ENCODE data around the gene TRAM1L1. TPM values are rescaled to one million over a fixed set of nuclear protein-coding genes. Genes with fewer than 3 reads are reported as not detected.
A peak's percentile ranks its signal among the peaks of the same experiment; 100 is the strongest.

The TRAM1L1 gene
- polyA plus RNA-seq (2013, experiment 1 of 4) = 6.9 TPM
- 7.0 TPM for polyA plus RNA-seq (2013, experiment 2 of 4)
- polyA plus RNA-seq (2013, experiment 3 of 4) = 6.2 TPM
- polyA plus RNA-seq (2013, experiment 4 of 4) = 7.0 TPM

GRCh38 chr4:117084866-117085701, at the start of gene TRAM1L1:
TRAM1L1 (minus strand) TSS chr4:117085576; CDS start chr4:117085393, 183 bp downstream.
- H3K36me3 ChIP-seq (ENCODE audit: control insufficient read depth, insufficient read depth, low read length) = no peaks in the 10 kb centered on the region
- no peak within 1 kb of the TSS for H3K27ac ChIP-seq (ENCODE audit: insufficient read depth, low read depth, low read length, poor library complexity, severe bottlenecking)
- WGBS, 2 experiments = 11% methylated on average over 45 of the region's 45 CpGs
- no peaks in the 10 kb centered on the region for H3K4me1 ChIP-seq (ENCODE audit: control insufficient read depth, insufficient read depth, low read length)
- H3K4me3 ChIP-seq (ENCODE audit: insufficient read depth, low read depth, low read length) = peak within 1 kb of the TSS; percentile 56
- no peaks in the 10 kb centered on the region for H3K9me3 ChIP-seq (ENCODE audit: control insufficient read depth, low read length)
- no peaks in the 10 kb centered on the region for H3K27me3 ChIP-seq (ENCODE audit: control insufficient read depth, insufficient read depth, low read length, poor library complexity, severe bottlenecking)

GRCh38 chr4:117134386-117134785, 49.0 kb upstream of the TRAM1L1 start:
- H3K27ac ChIP-seq (ENCODE audit: insufficient read depth, low read depth, low read length, poor library complexity, severe bottlenecking) = no peak overlapping the region
- H3K4me3 ChIP-seq (ENCODE audit: insufficient read depth, low read depth, low read length) = no peak overlapping the region
- H3K27me3 ChIP-seq (ENCODE audit: control insufficient read depth, insufficient read depth, low read length, poor library complexity, severe bottlenecking) = no peaks in the 10 kb centered on the region
- WGBS, 2 experiments = 46 to 52% methylated on average over 4 of the region's 4 CpGs
- H3K36me3 ChIP-seq (ENCODE audit: control insufficient read depth, insufficient read depth, low read length) = no peaks in the 10 kb centered on the region
- H3K9me3 ChIP-seq (ENCODE audit: control insufficient read depth, low read length) = no peaks in the 10 kb centered on the region
- H3K4me1 ChIP-seq (ENCODE audit: control insufficient read depth, insufficient read depth, low read length) = no peaks in the 10 kb centered on the region

GRCh38 chr4:117096886-117097285, 11.5 kb upstream of the TRAM1L1 start:
- no peaks in the 10 kb centered on the region for H3K27me3 ChIP-seq (ENCODE audit: control insufficient read depth, insufficient read depth, low read length, poor library complexity, severe bottlenecking)
- no peak overlapping the region for H3K4me3 ChIP-seq (ENCODE audit: insufficient read depth, low read depth, low read length)
- no peaks in the 10 kb centered on the region for H3K36me3 ChIP-seq (ENCODE audit: control insufficient read depth, insufficient read depth, low read length)
- no peaks in the 10 kb centered on the region for H3K4me1 ChIP-seq (ENCODE audit: control insufficient read depth, insufficient read depth, low read length)
- no peaks in the 10 kb centered on the region for H3K9me3 ChIP-seq (ENCODE audit: control insufficient read depth, low read length)
- no peak overlapping the region for H3K27ac ChIP-seq (ENCODE audit: insufficient read depth, low read depth, low read length, poor library complexity, severe bottlenecking)

- no peaks in the 10 kb centered on the region for H3K27me3 ChIP-seq (ENCODE audit: control insufficient read depth, insufficient read depth, low read length, poor library complexity, severe bottlenecking)
- WGBS, 2 experiments = 90 to 93% methylated on average over 5 of the region's 5 CpGs
- H3K4me1 ChIP-seq (ENCODE audit: control insufficient read depth, insufficient read depth, low read length) = no peaks in the 10 kb centered on the region
- H3K36me3 ChIP-seq (ENCODE audit: control insufficient read depth, insufficient read depth, low read length) = no peaks in the 10 kb centered on the region
- no peak overlapping the region for H3K27ac ChIP-seq (ENCODE audit: insufficient read depth, low read depth, low read length, poor library complexity, severe bottlenecking)
- no peaks in the 10 kb centered on the region for H3K9me3 ChIP-seq (ENCODE audit: control insufficient read depth, low read length)
- H3K4me3 ChIP-seq (ENCODE audit: insufficient read depth, low read depth, low read length) = no peak overlapping the region
Observed at GRCh38 chr4:117096462-117096861, 11.1 kb upstream of the TRAM1L1 start.

- no peak overlapping the region for H3K27ac ChIP-seq (ENCODE audit: insufficient read depth, low read depth, low read length, poor library complexity, severe bottlenecking)
- H3K9me3 ChIP-seq (ENCODE audit: control insufficient read depth, low read length) = no peaks in the 10 kb centered on the region
- no peaks in the 10 kb centered on the region for H3K4me1 ChIP-seq (ENCODE audit: control insufficient read depth, insufficient read depth, low read length)
- no peak overlapping the region for H3K4me3 ChIP-seq (ENCODE audit: insufficient read depth, low read depth, low read length)
- no peaks in the 10 kb centered on the region for H3K27me3 ChIP-seq (ENCODE audit: control insufficient read depth, insufficient read depth, low read length, poor library complexity, severe bottlenecking)
- no peaks in the 10 kb centered on the region for H3K36me3 ChIP-seq (ENCODE audit: control insufficient read depth, insufficient read depth, low read length)
Observed at GRCh38 chr4:117093571-117093970, 8.2 kb upstream of the TRAM1L1 start.

GRCh38 chr4:117077760-117078159, 7.6 kb downstream of the TRAM1L1 start:
- no peaks in the 10 kb centered on the region for H3K36me3 ChIP-seq (ENCODE audit: control insufficient read depth, insufficient read depth, low read length)
- no peaks in the 10 kb centered on the region for H3K9me3 ChIP-seq (ENCODE audit: control insufficient read depth, low read length)
- H3K4me3 ChIP-seq (ENCODE audit: insufficient read depth, low read depth, low read length) = no peak overlapping the region
- no peak overlapping the region for H3K27ac ChIP-seq (ENCODE audit: insufficient read depth, low read depth, low read length, poor library complexity, severe bottlenecking)
- no peaks in the 10 kb centered on the region for H3K4me1 ChIP-seq (ENCODE audit: control insufficient read depth, insufficient read depth, low read length)
- H3K27me3 ChIP-seq (ENCODE audit: control insufficient read depth, insufficient read depth, low read length, poor library complexity, severe bottlenecking) = no peaks in the 10 kb centered on the region
- WGBS, 2 experiments = 90 to 100% methylated on average over 2 of the region's 2 CpGs

- no peak overlapping the region for H3K4me3 ChIP-seq (ENCODE audit: insufficient read depth, low read depth, low read length)
- H3K36me3 ChIP-seq (ENCODE audit: control insufficient read depth, insufficient read depth, low read length) = no peaks in the 10 kb centered on the region
- 83 to 90% methylated on average over 1 to 3 of the region's 3 CpGs for WGBS, 2 experiments
- no peak overlapping the region for H3K27ac ChIP-seq (ENCODE audit: insufficient read depth, low read depth, low read length, poor library complexity, severe bottlenecking)
- no peaks in the 10 kb centered on the region for H3K27me3 ChIP-seq (ENCODE audit: control insufficient read depth, insufficient read depth, low read length, poor library complexity, severe bottlenecking)
- no peaks in the 10 kb centered on the region for H3K4me1 ChIP-seq (ENCODE audit: control insufficient read depth, insufficient read depth, low read length)
- no peaks in the 10 kb centered on the region for H3K9me3 ChIP-seq (ENCODE audit: control insufficient read depth, low read length)
Observed at GRCh38 chr4:117068120-117068519, 17.3 kb downstream of the TRAM1L1 start.

GRCh38 chr4:117063961-117064696, 21.2 kb downstream of the TRAM1L1 start:
- no peaks in the 10 kb centered on the region for H3K4me1 ChIP-seq (ENCODE audit: control insufficient read depth, insufficient read depth, low read length)
- 84 to 85% methylated on average over 2 of the region's 2 CpGs for WGBS, 2 experiments
- H3K27ac ChIP-seq (ENCODE audit: insufficient read depth, low read depth, low read length, poor library complexity, severe bottlenecking) = no peak overlapping the region
- no peaks in the 10 kb centered on the region for H3K36me3 ChIP-seq (ENCODE audit: control insufficient read depth, insufficient read depth, low read length)
- no peak overlapping the region for H3K4me3 ChIP-seq (ENCODE audit: insufficient read depth, low read depth, low read length)
- no peaks in the 10 kb centered on the region for H3K27me3 ChIP-seq (ENCODE audit: control insufficient read depth, insufficient read depth, low read length, poor library complexity, severe bottlenecking)
- no peaks in the 10 kb centered on the region for H3K9me3 ChIP-seq (ENCODE audit: control insufficient read depth, low read length)

GRCh38 chr4:117042962-117043361, 42.4 kb downstream of the TRAM1L1 start:
- no peaks in the 10 kb centered on the region for H3K4me1 ChIP-seq (ENCODE audit: control insufficient read depth, insufficient read depth, low read length)
- no peak overlapping the region for H3K27ac ChIP-seq (ENCODE audit: insufficient read depth, low read depth, low read length, poor library complexity, severe bottlenecking)
- 95 to 96% methylated on average over 5 of the region's 5 CpGs for WGBS, 2 experiments
- H3K27me3 ChIP-seq (ENCODE audit: control insufficient read depth, insufficient read depth, low read length, poor library complexity, severe bottlenecking) = no peaks in the 10 kb centered on the region
- H3K9me3 ChIP-seq (ENCODE audit: control insufficient read depth, low read length) = no peaks in the 10 kb centered on the region
- no peak overlapping the region for H3K4me3 ChIP-seq (ENCODE audit: insufficient read depth, low read depth, low read length)
- H3K36me3 ChIP-seq (ENCODE audit: control insufficient read depth, insufficient read depth, low read length) = no peaks in the 10 kb centered on the region

Data from ectodermal cell (in vitro differentiated cells).